ENCODE data around the gene TRNT1. TPM values are rescaled to one million over a fixed set of nuclear protein-coding genes. Genes with fewer than 3 reads are reported as not detected.

Gene TRNT1
- total RNA-seq = 22.4 and 25.0 TPM in 2 replicates

GRCh38 chr3:3126477-3127431, at the start of gene TRNT1:
Gene TRNT1 (plus strand): TSS chr3:3126940. CDS start chr3:3129041, 2,101 bp downstream.
- no peak for TF ChIP-seq CTCF (IDR thresholded peaks at IDR 0.05; ENCODE audit: extremely low read depth, low read depth, low read length)
- peak within 1 kb of the TSS; percentile 91 for H2AFZ ChIP-seq (ENCODE audit: low read length)
- peak; percentile 98 for DNase-seq (ENCODE audit: insufficient read length, low spot score, missing footprints)
- no peaks in the 10 kb centered on the region for H3K27me3 ChIP-seq (ENCODE audit: insufficient read depth, low read length)
- H3K27ac ChIP-seq (ENCODE audit: low read depth, low read length) = peak within 1 kb of the TSS; percentile 97
- peak within 1 kb of the TSS; percentile 87 for H3K4me2 ChIP-seq (ENCODE audit: insufficient read depth, low read length)
- peaks cover 10% of the 10 kb centered on the region for H3K4me1 ChIP-seq (ENCODE audit: insufficient read depth, low read length)
- H3K4me3 ChIP-seq (ENCODE audit: insufficient read depth, low read length) = peak within 1 kb of the TSS; percentile 76
- H3K79me2 ChIP-seq (ENCODE audit: insufficient read depth, low read length) = peaks cover 38% of the 10 kb centered on the region
- no peaks in the 10 kb centered on the region for H4K20me1 ChIP-seq (ENCODE audit: insufficient read depth, low read length)
- H3K9me3 ChIP-seq (ENCODE audit: low read depth, low read length) = no peaks in the 10 kb centered on the region
- H3K36me3 ChIP-seq (ENCODE audit: insufficient read depth, low read length) = peaks cover 26% of the 10 kb centered on the region

DNA sequence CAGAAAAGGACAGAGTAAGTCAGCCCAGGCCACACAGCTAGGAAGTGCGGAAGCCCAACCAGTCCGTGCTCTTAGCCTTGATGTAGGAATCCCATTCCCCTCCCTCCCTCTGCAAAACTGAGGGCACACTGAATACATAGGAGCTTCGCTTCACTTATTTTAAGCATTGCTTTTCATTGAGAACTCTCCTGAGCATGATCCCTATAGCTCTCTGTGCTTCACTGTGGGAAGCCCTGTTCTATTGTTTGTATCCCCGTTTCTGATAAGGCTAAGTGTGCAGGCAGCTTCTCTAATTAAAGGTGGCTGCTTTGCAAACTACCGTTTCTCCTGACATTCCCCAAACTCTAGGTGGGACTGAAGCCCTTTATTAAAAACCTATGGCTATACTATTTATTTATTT, 46.4 kb upstream of the TRNT1 start:
- TF ChIP-seq CTCF (IDR thresholded peaks at IDR 0.05; ENCODE audit: extremely low read depth, low read depth, low read length) = no peak
- no peak overlapping the region for H3K4me3 ChIP-seq (ENCODE audit: insufficient read depth, low read length)
- no peak overlapping the region for H2AFZ ChIP-seq (ENCODE audit: low read length)
- H3K36me3 ChIP-seq (ENCODE audit: insufficient read depth, low read length) = no peaks in the 10 kb centered on the region
- no peaks in the 10 kb centered on the region for H3K9me3 ChIP-seq (ENCODE audit: low read depth, low read length)
- no peaks in the 10 kb centered on the region for H3K4me1 ChIP-seq (ENCODE audit: insufficient read depth, low read length)
- no peaks in the 10 kb centered on the region for H4K20me1 ChIP-seq (ENCODE audit: insufficient read depth, low read length)
- no peak for DNase-seq (ENCODE audit: insufficient read length, low spot score, missing footprints)
- no peak overlapping the region for H3K27ac ChIP-seq (ENCODE audit: low read depth, low read length)
- H3K4me2 ChIP-seq (ENCODE audit: insufficient read depth, low read length) = no peak overlapping the region
- H3K79me2 ChIP-seq (ENCODE audit: insufficient read depth, low read length) = no peaks in the 10 kb centered on the region
- H3K27me3 ChIP-seq (ENCODE audit: insufficient read depth, low read length) = no peaks in the 10 kb centered on the region

GRCh38 chr3:3081381-3082233, 45.1 kb upstream of the TRNT1 start:
- no peak for DNase-seq (ENCODE audit: insufficient read length, low spot score, missing footprints)
- no peaks in the 10 kb centered on the region for H3K4me1 ChIP-seq (ENCODE audit: insufficient read depth, low read length)
- no peaks in the 10 kb centered on the region for H4K20me1 ChIP-seq (ENCODE audit: insufficient read depth, low read length)
- no peaks in the 10 kb centered on the region for H3K9me3 ChIP-seq (ENCODE audit: low read depth, low read length)
- H3K36me3 ChIP-seq (ENCODE audit: insufficient read depth, low read length) = no peaks in the 10 kb centered on the region
- no peak overlapping the region for H3K27ac ChIP-seq (ENCODE audit: low read depth, low read length)
- no peak for TF ChIP-seq CTCF (IDR thresholded peaks at IDR 0.05; ENCODE audit: extremely low read depth, low read depth, low read length)
- H2AFZ ChIP-seq (ENCODE audit: low read length) = no peak overlapping the region
- H3K27me3 ChIP-seq (ENCODE audit: insufficient read depth, low read length) = no peaks in the 10 kb centered on the region
- no peaks in the 10 kb centered on the region for H3K79me2 ChIP-seq (ENCODE audit: insufficient read depth, low read length)
- no peak overlapping the region for H3K4me3 ChIP-seq (ENCODE audit: insufficient read depth, low read length)
- H3K4me2 ChIP-seq (ENCODE audit: insufficient read depth, low read length) = no peak overlapping the region

Data from osteoblast (primary cell).